BLaER1 (cell line): ENCODE data around the gene USP6NL.
A peak's percentile ranks its signal among the peaks of the same experiment; 100 is the strongest.

Experiments
- H3K27ac ChIP-seq: shearing (Covaris generic); formaldehyde crosslinking; 2 replicates; pipeline ENCODE4 v1.8.1; 2022
- H3K27me3 ChIP-seq: shearing (Covaris generic); formaldehyde crosslinking; 2 replicates; pipeline ENCODE4 v1.8.1; 2022
- H3K36me3 ChIP-seq: shearing (Covaris generic); formaldehyde crosslinking; 2 replicates; pipeline ENCODE4 v1.8.1; 2022
- H3K4me1 ChIP-seq: shearing (Covaris generic); formaldehyde crosslinking; 2 replicates; pipeline ENCODE4 v1.8.1; 2022
- H3K4me2 ChIP-seq: shearing (Covaris generic); formaldehyde crosslinking; 2 replicates; pipeline ENCODE4 v1.8.1; 2022
- H3K4me3 ChIP-seq: shearing (Covaris generic); formaldehyde crosslinking; 2 replicates; pipeline ENCODE4 v1.8.1; 2022
- H3K9ac ChIP-seq: shearing (Covaris generic); formaldehyde crosslinking; 2 replicates; pipeline ENCODE4 v1.8.1; 2022
- H3K9me3 ChIP-seq: shearing (Covaris generic); formaldehyde crosslinking; 2 replicates; pipeline ENCODE4 v1.8.1; 2022
- H4K20me1 ChIP-seq: shearing (Covaris generic); formaldehyde crosslinking; 2 replicates; pipeline ENCODE4 v1.8.1; 2022
- Cebpa-rat ChIP-seq: shearing (Covaris generic); IDR thresholded peaks from 2 replicates; pipeline ENCODE4 v1.8.1; 2022

The USP6NL gene

GRCh38 chr10:11463111-11463510, 148.3 kb downstream of the USP6NL start:
- no peaks in the 10 kb centered on the region for H3K27me3 ChIP-seq
- H3K27ac ChIP-seq: no peak overlapping the region
- TF ChIP-seq Cebpa-rat: no peak
- no peak overlapping the region for H3K4me3 ChIP-seq
- no peak overlapping the region for H3K9ac ChIP-seq
- H4K20me1 ChIP-seq: no peaks in the 10 kb centered on the region; the same call in 1 of the 2 replicates
- H3K4me1 ChIP-seq: no peaks in the 10 kb centered on the region
- H3K9me3 ChIP-seq: no peaks in the 10 kb centered on the region
- no peak overlapping the region for H3K4me2 ChIP-seq
- H3K36me3 ChIP-seq: peaks cover 72% of the 10 kb centered on the region

DNA sequence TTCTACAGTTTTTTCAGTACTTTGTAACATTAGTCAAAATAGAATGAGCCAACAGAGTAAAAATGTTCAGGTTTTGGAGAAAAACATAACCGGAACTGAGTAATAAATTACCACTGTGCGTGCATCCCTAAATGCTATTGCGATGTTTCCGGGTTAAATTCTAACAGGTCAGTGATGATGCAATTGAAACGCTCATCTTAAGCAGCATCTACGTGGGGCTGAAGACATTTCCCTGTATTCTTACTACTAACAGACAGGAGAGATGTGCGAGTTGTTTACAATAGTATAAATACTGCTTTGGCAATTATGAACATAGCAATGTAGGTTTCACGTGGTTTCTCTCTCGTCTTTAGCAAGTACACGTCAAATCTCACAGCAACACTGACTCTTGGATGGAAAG, 149.4 kb downstream of the USP6NL start:
- Histone ChIP-seq H3K4me1 (no peaks in the 10 kb centered on the region), H3K9me3 (peaks cover 5% of the 10 kb centered on the region; the same call in 1 of the 2 replicates), H3K4me2 (no peak overlapping the region), H3K36me3 (peaks cover 81% of the 10 kb centered on the region), H3K27me3 (no peaks in the 10 kb centered on the region), H3K27ac (no peak overlapping the region), H4K20me1 (no peaks in the 10 kb centered on the region; the same call in 1 of the 2 replicates), H3K9ac (no peak overlapping the region), H3K4me3 (no peak overlapping the region)
- TF ChIP-seq Cebpa-rat: no peak

DNA sequence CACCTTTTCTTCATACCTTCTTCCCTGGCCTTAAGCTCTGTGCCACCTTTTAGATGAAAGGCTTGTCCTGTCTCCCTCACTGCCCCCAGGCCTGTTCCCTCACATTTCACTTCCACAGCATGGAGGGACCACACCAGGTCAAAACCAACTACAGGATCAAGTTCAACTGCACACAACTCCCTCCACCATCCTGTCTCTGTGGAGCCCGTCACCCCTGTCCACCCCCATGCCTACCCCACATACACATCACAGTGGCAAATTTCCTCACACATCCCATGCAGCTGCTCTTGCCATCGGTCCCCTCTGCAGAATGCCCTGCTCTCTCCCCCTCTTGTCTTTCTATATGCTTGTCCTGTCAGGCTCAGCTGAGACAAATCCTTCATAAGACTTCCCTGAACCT, 154.1 kb downstream of the USP6NL start:
- no peak overlapping the region for H3K4me3 ChIP-seq
- H4K20me1 ChIP-seq: no peaks in the 10 kb centered on the region
- no peak overlapping the region for H3K9ac ChIP-seq
- H3K27ac ChIP-seq: no peak overlapping the region
- no peaks in the 10 kb centered on the region for H3K4me1 ChIP-seq
- no peaks in the 10 kb centered on the region for H3K27me3 ChIP-seq
- H3K36me3 ChIP-seq: peaks cover 39% of the 10 kb centered on the region
- no peak for TF ChIP-seq Cebpa-rat
- H3K9me3 ChIP-seq: peaks cover 14% of the 10 kb centered on the region
- H3K4me2 ChIP-seq: no peak overlapping the region

DNA sequence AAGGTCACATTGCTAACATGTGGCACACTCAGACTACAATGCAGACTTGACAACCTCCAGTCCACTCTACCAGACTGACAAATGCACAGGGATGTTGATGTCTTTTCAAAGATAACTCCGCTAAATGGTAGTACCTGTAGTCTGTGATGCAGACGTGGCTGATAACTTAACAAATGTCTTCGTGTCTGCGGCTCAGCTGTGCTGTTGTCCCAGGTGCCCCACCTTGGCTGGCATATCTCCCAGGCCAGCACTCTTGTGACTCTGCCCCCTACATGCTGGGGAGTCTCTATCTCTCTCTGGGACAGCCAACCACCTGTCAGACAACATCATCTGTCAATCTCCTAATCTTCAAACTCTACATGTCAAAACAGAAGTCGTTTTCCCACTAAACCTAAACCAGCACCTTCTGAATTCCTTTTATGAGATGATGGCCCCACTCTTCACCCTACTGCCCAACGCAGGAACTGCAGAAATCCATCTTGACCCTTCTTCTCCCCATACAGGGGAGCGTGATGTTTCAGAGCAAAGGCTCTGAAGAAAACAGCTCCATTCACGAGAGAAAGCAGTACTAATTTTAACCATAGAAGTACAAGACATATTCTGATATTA, 156.4 kb downstream of the USP6NL start:
- H3K27ac ChIP-seq: no peak overlapping the region
- H3K36me3 ChIP-seq: peaks cover 24% of the 10 kb centered on the region
- H3K4me1 ChIP-seq: no peaks in the 10 kb centered on the region
- no peak overlapping the region for H3K4me3 ChIP-seq
- H3K27me3 ChIP-seq: no peaks in the 10 kb centered on the region
- TF ChIP-seq Cebpa-rat: no peak
- H4K20me1 ChIP-seq: no peaks in the 10 kb centered on the region
- H3K9me3 ChIP-seq: peaks cover 14% of the 10 kb centered on the region
- H3K4me2 ChIP-seq: no peak overlapping the region
- H3K9ac ChIP-seq: no peak overlapping the region

- no peak for TF ChIP-seq Cebpa-rat
- H3K36me3 ChIP-seq: peaks cover 20% of the 10 kb centered on the region
- H3K27ac ChIP-seq: no peak overlapping the region
- H3K27me3 ChIP-seq: no peaks in the 10 kb centered on the region
- no peak overlapping the region for H3K4me3 ChIP-seq
- peaks cover 14% of the 10 kb centered on the region for H3K9me3 ChIP-seq
- no peak overlapping the region for H3K9ac ChIP-seq
- no peaks in the 10 kb centered on the region for H4K20me1 ChIP-seq
- H3K4me1 ChIP-seq: peaks cover under 1% of the 10 kb centered on the region; the same call in 1 of the 2 replicates
- no peak overlapping the region for H3K4me2 ChIP-seq
Observed at GRCh38 chr10:11454160-11454559, 157.3 kb downstream of the USP6NL start.

DNA sequence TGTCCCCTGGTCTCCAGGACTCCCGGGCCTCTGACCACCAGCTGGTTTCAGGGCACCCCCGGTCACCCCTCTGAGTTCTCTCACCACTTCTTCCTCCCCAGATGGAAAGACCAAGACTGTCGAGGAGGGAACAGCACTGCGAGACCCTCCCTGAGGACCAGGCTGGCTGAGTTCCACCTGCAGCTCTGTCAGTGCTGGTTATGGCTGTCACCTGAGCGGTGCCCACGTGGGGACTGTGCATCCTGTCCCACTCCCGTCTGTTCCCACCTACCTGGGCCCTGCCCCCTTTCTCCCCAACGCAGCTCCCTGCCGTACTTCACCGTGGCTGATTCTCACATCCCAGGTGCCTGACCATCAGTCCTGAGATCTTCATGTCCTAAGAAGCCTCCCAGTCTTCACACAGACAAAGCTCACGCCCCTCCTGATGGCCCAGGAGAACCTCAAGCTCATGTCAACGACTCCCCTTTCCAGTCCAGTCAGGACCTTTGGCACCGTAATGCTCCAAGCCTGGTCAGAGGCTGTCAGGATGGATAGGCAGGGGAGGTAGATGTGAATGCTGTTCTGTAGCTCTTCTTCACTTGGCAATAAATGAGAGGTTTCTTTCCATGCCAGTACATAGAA, 159.7 kb downstream of the USP6NL start:
- Histone ChIP-seq H3K4me2 (no peak overlapping the region), H3K36me3 (no peaks in the 10 kb centered on the region)
- no peak for TF ChIP-seq Cebpa-rat

DNA sequence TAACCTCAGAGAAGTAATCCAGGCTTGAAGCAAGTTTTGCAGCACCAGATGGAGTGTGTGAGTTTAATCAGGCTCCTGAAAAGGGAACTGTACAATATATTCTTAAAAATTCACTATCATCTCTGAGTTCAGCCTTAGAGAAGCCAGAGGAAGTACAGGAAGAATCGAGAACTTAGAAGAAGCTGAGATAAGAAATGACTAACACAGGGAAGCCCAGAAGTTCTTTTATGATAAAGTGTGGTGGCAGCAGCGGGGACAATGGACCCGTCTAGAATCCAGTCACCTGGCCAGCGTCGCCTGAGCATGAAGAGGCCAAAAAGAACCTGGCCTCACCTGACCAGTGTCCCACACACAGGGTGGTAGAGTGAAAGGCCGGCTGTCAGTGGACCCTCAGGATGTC, 161.0 kb downstream of the USP6NL start:
- no peaks in the 10 kb centered on the region for H3K36me3 ChIP-seq
- H3K27ac ChIP-seq: no peak overlapping the region
- H4K20me1 ChIP-seq: no peaks in the 10 kb centered on the region
- H3K4me1 ChIP-seq: peaks cover 18% of the 10 kb centered on the region
- no peak for TF ChIP-seq Cebpa-rat
- H3K9me3 ChIP-seq: no peaks in the 10 kb centered on the region
- H3K9ac ChIP-seq: no peak overlapping the region
- no peak overlapping the region for H3K4me2 ChIP-seq
- no peaks in the 10 kb centered on the region for H3K27me3 ChIP-seq
- H3K4me3 ChIP-seq: no peak overlapping the region

More for the DNA sequence above, 159.7 kb downstream of the USP6NL start:
- Histone ChIP-seq H3K27me3 (no peaks in the 10 kb centered on the region), H3K4me1 (peaks cover 18% of the 10 kb centered on the region), H3K4me3 (no peak overlapping the region), H3K9me3 (peaks cover 7% of the 10 kb centered on the region; the same call in 1 of the 2 replicates), H3K27ac (no peak overlapping the region), H4K20me1 (no peaks in the 10 kb centered on the region), H3K9ac (no peak overlapping the region)

- no peak overlapping the region for H3K4me2 ChIP-seq
- H3K9ac ChIP-seq: no peak overlapping the region
- no peaks in the 10 kb centered on the region for H3K9me3 ChIP-seq
- H4K20me1 ChIP-seq: no peaks in the 10 kb centered on the region
- no peak overlapping the region for H3K27ac ChIP-seq
- H3K27me3 ChIP-seq: no peaks in the 10 kb centered on the region
- no peak for TF ChIP-seq Cebpa-rat
- no peak overlapping the region for H3K4me3 ChIP-seq
- H3K4me1 ChIP-seq: peaks cover 18% of the 10 kb centered on the region
- no peaks in the 10 kb centered on the region for H3K36me3 ChIP-seq
Observed at GRCh38 chr10:11449761-11450160, 161.7 kb downstream of the USP6NL start.

DNA sequence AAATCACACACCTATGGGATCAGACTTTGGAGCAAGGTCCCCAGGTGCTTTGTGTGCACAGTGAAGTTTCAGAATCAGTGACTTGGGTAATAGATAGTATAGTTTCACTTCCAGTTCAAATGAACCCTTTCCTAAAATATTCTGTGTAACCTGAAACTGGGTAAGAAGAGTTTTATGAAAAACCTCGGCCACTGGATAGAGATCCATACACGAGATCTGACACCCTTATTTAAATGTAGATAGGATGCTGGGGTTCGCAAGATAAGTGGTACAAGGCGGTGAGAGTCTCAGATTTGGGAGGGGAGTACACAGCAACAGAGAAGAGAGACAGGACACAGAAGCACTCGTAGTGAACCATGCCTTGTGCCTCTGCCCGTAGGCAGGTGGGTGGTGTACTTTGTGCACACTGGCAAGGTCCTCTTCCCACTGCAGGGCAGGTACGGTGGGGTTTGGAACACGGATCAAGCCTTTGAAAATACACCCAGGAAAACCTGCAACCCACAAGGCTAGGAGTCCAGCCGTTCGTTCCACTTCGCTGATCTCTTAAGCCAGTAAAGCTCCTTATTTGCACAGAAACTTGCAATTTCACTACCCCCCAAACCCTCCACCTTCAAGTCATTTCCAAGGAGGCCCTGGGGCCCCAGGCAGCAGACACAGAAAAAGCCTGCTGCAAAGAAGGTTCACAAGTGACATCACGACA, 162.8 kb downstream of the USP6NL start:
- H3K9ac ChIP-seq: no peak overlapping the region
- no peaks in the 10 kb centered on the region for H3K9me3 ChIP-seq
- no peaks in the 10 kb centered on the region for H3K27me3 ChIP-seq
- TF ChIP-seq Cebpa-rat: no peak
- H3K4me3 ChIP-seq: no peak overlapping the region
- no peaks in the 10 kb centered on the region for H4K20me1 ChIP-seq
- peaks cover 18% of the 10 kb centered on the region for H3K4me1 ChIP-seq
- no peak overlapping the region for H3K27ac ChIP-seq
- no peaks in the 10 kb centered on the region for H3K36me3 ChIP-seq
- peak overlapping the region; percentile 20; the same call in 1 of the 2 replicates for H3K4me2 ChIP-seq

GRCh38 chr10:11448190-11448544, 163.3 kb downstream of the USP6NL start:
- no peak overlapping the region for H3K4me3 ChIP-seq
- no peaks in the 10 kb centered on the region for H3K27me3 ChIP-seq
- TF ChIP-seq Cebpa-rat: no peak
- no peak overlapping the region for H3K27ac ChIP-seq
- no peaks in the 10 kb centered on the region for H3K36me3 ChIP-seq
- no peaks in the 10 kb centered on the region for H4K20me1 ChIP-seq
- H3K9me3 ChIP-seq: no peaks in the 10 kb centered on the region
- H3K4me1 ChIP-seq: peaks cover 18% of the 10 kb centered on the region
- H3K9ac ChIP-seq: no peak overlapping the region
- H3K4me2 ChIP-seq: peak overlapping the region; percentile 20; the same call in 1 of the 2 replicates
